ENCODE measurements around the gene ABHD12. TPM values are rescaled to one million over a fixed set of nuclear protein-coding genes. Genes with fewer than 3 reads are reported as not detected.
A peak's percentile ranks its signal among the peaks of the same experiment; 100 is the strongest.

The ABHD12 gene
- total and polyA plus RNA-seq, 8 donors: 11.1 to 99.1 (median 44.0) TPM

GRCh38 chr20:25344634-25345033 is 46.0 kb downstream of the ABHD12 start:
- Histone ChIP-seq H3K4me3 (no peak overlapping the region), H3K9me3 (no peaks in the 10 kb centered on the region), H3K27ac (no peak overlapping the region), H3K27me3 (no peaks in the 10 kb centered on the region), H3K36me3 (peaks cover 0 to 3% (median 0%) of the 10 kb centered on the region in 4 donors), H3K4me1 (peaks cover 0 to 16% (median 2%) of the 10 kb centered on the region in 4 donors)
- intact Hi-C loops (cut with DNase I; ENCODE audit: low total_unique reads): no loop called here
- 92 to 98% (median 96%) methylated on average over 3 of the region's 3 CpGs for WGBS, 5 donors
- no peak for DNase-seq
- TF ChIP-seq EP300 (IDR thresholded peaks at IDR 0.05): no peak
- no peak for TF ChIP-seq POLR2AphosphoS5 (IDR thresholded peaks at IDR 0.05)
- TF ChIP-seq CTCF (IDR thresholded peaks at IDR 0.05): no peak
- TF ChIP-seq POLR2A (IDR thresholded peaks at IDR 0.05): no peak

- Histone ChIP-seq H3K4me1 (peaks cover 6 to 39% (median 21%) of the 10 kb centered on the region in 4 donors), H3K27ac (no peak overlapping the region), H3K9me3 (no peaks in the 10 kb centered on the region), H3K36me3 (peaks cover 0 to 13% (median 5%) of the 10 kb centered on the region in 4 donors), H3K27me3 (no peaks in the 10 kb centered on the region), H3K4me3 (no peak overlapping the region)
- no peak for DNase-seq
- WGBS, 5 donors: 91 to 97% (median 94%) methylated on average over 9 of the region's 9 CpGs
- intact Hi-C loops (cut with DNase I; ENCODE audit: low total_unique reads): no loop called here
- TF ChIP-seq EP300 (IDR thresholded peaks at IDR 0.05): no peak
- no peak for TF ChIP-seq POLR2AphosphoS5 (IDR thresholded peaks at IDR 0.05)
- TF ChIP-seq POLR2A (IDR thresholded peaks at IDR 0.05): no peak
- TF ChIP-seq CTCF (IDR thresholded peaks at IDR 0.05): no peak
These were observed 48.6 kb downstream of the ABHD12 start for GRCh38 chr20:25341716-25342680.

DNA sequence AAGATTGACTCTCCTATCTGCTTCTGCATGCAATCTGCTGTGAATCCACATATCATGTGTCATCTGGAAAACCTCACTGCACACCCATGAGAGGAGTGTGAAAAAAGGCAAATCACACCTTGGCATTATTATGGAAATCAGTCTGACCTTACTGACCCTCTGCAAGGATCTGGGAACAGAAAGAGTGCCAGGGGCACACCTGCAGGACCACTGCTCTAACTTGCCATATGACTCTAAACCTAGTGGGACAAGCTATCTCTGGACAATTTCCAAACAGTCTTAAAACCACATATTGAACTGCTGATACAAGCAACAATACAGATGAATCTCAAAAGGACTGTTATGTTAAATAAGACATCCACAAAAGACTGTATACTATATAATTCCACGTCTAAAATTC is 50.3 kb downstream of the ABHD12 start:
- Histone ChIP-seq H3K36me3 (peaks cover 0 to 13% (median 5%) of the 10 kb centered on the region in 4 donors), H3K27me3 (no peaks in the 10 kb centered on the region), H3K4me3 (no peak overlapping the region), H3K4me1 (peaks cover 6 to 39% (median 21%) of the 10 kb centered on the region in 4 donors), H3K27ac (no peak overlapping the region), H3K9me3 (no peaks in the 10 kb centered on the region)
- TF ChIP-seq CTCF (IDR thresholded peaks at IDR 0.05): no peak
- no peak for TF ChIP-seq POLR2AphosphoS5 (IDR thresholded peaks at IDR 0.05)
- no peak for TF ChIP-seq EP300 (IDR thresholded peaks at IDR 0.05)
- TF ChIP-seq POLR2A (IDR thresholded peaks at IDR 0.05): no peak
- WGBS, 5 donors: 46 to 61% (median 57%) methylated on average over 1 of the region's 1 CpG
- no peak for DNase-seq
- intact Hi-C loops (cut with DNase I; ENCODE audit: low total_unique reads): no loop called here

GRCh38 chr20:25339608-25340007 is 51.0 kb downstream of the ABHD12 start:
- Histone ChIP-seq H3K4me3 (no peak overlapping the region), H3K9me3 (no peaks in the 10 kb centered on the region), H3K27ac (peak overlapping the region in 4 of 5 donors; percentile 35 to 62 (median 58)), H3K4me1 (peaks cover 6 to 39% (median 21%) of the 10 kb centered on the region in 4 donors), H3K36me3 (peaks cover 0 to 10% (median 5%) of the 10 kb centered on the region in 4 donors), H3K27me3 (no peaks in the 10 kb centered on the region)
- intact Hi-C loops (cut with DNase I; ENCODE audit: low total_unique reads): no loop called here
- no peak for TF ChIP-seq POLR2A (IDR thresholded peaks at IDR 0.05)
- peak in 2 of 3 donors; percentile 20 to 56 for TF ChIP-seq POLR2AphosphoS5 (IDR thresholded peaks at IDR 0.05)
- TF ChIP-seq EP300 (IDR thresholded peaks at IDR 0.05): no peak
- peak; percentile 62 to 85 for DNase-seq
- 32 to 58% (median 50%) methylated on average over 12 of the region's 12 CpGs for WGBS, 5 donors

Measured in stomach (tissue), 9 donors.